GDM1 (cell line): ENCODE measurements around the gene LYST.
"Not testable (repeated sequence)": the region's sequence is repeated elsewhere in the genome, so short reads cannot be mapped to it uniquely, and the experiment has no call there.

ENCODE experiments used
- DNase-seq: peaks from one replicate; lab custom pipeline; 2025; lab: John Stamatoyannopoulos, UW

The LYST gene

DNA sequence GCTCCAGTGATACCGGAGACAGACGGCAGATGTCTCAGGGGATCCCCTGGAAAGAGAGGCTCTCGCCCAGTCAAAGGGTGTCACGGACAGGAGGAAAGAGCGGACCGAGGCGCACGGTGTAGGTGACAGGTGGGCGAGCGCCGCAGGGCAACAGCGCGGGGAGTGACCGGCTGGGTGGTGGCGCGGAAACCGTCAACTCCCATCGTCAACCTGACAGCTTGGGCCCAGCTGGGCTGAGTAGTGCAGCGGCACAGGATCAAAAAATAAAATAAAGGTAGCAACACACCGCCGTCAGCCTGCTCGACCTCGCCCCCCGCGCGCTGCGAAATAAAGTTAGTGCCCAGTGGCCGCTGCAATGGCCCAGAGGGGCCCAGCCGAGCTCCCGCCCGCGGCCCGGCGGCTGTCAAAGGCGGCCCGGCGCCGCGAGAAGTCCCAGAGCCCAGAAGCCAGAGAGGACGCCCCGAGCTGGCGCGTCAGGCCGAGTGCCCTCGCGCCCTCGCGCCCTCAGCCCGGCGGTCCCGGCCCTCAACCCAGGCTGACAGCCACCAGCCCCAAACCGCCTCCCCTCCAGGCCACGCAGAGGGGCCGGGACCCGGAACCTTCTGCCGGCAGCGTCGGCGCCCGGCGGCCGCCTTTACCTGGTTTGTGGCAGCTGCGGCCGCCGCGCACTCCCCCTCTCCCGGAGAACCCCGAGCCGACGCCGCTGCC, at the start of gene LYST:
TSS of gene LYST (minus strand) at position 702 of the 708 bp plus-strand sequence. CDS start 36,489 bp downstream, outside the sequence.
- no peak for DNase-seq

GRCh38 chr1:235915489-235915888, 48.8 kb upstream of the LYST start:
- DNase-seq = not testable (repeated sequence)

DNA sequence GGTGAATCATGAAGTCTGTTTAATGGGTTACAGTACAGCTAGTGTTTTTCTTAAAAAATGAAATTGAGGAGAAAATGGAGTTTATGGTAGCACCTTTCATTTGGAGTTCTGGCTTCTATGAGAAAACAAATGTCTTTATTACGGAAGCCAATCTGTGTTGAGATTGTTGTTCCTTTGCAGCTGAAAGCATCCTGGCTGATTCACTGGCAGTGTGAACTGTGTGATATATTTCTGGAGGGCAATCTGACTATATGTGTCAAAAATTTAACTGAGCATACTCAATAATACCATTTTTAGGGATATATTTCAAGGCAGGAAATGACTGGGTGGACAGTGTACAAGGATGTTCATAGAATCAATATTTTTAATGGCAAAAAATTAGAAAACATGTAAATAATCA, 46.6 kb upstream of the LYST start:
- no peak for DNase-seq

GRCh38 chr1:235911876-235912275, 45.2 kb upstream of the LYST start:
- DNase-seq = no peak

- DNase-seq = no peak
These were observed 44.6 kb upstream of the LYST start for GRCh38 chr1:235911300-235911662.

GRCh38 chr1:235910357-235911299, 43.9 kb upstream of the LYST start:
- no peak for DNase-seq

GRCh38 chr1:235908742-235909520, 42.2 kb upstream of the LYST start:
- no peak for DNase-seq

DNA sequence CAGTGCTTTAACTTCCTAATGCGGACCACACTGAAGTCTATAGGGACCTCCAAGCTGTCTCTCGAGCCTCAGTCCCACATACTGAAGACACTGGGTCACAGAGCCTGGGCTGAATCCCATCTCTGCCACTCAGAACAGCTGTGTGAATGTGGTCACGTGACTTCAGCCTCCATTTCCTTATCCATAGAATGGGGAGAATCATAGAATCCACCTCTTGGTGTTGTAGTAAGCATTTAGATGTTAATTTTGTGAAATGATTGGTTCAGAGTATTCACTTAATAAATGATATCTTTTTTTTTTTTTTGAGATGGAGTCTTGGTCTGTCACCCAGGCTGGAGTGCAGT, 41.2 kb upstream of the LYST start:
- no peak for DNase-seq

GRCh38 chr1:235907187-235907896, 40.6 kb upstream of the LYST start:
- no peak for DNase-seq

DNA sequence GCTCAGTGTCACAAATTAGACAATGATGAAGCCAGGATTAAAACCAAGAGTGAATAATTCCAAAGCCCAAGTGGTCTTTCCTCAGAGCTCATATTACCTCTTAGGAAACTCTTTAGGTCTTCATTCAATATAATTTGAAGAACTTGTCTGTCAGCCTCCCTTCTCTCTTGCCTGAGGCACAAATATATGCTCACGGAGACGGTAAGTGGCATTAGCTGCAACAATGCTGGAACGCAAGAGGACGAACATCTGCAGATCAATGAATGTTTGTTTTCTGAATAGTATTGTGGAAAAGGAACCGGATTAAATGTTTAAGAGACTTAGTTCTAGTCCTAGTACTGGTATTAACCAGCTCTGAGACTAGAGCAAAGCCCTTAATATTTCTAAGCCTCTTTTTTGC, 39.7 kb upstream of the LYST start:
- no peak for DNase-seq

GRCh38 chr1:235903809-235904208, 37.1 kb upstream of the LYST start:
- DNase-seq = not testable (repeated sequence)

GRCh38 chr1:235902677-235903542, 36.2 kb upstream of the LYST start:
- no peak for DNase-seq

DNA sequence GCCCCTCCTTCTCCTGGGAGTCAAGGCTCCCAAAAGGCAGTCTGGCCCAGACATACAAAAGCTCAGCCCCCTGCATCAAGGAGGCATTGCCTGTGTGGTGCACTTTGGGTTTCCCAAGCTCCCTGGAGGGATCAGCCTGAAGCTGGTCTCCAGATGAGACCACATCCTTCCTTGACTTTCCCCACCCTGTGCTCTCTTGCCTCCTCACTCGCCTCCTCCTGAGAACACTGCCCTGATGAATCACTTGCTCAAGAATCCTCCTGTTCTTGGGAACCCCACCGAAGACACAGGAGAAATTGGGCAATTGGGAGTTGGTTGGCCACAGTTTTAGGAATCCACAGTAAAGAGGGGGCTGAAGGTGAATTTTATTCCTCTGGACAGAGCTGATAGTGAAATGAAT, 34.8 kb upstream of the LYST start:
- peak; percentile 81 for DNase-seq

GRCh38 chr1:235898126-235898525, 31.4 kb upstream of the LYST start:
- no peak for DNase-seq

DNA sequence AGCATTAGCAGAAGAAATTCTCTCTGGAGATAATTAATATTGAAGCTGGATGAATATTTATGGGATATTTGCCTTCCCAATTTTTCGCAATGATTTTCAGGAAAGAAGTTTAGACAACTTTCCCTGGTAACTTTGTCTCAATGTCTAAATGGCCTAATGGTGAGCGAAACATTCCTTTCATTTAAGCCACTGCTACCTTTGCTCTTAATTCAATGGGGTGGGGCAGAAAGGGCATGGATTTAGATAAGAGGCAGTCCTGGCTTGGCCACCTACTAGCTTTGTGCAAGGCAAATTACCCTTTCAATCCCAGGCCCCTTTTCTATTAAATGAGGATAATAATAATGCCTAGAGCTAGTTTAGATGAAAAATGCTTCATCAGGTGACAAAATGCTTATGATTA, 27.1 kb upstream of the LYST start:
- no peak for DNase-seq

DNA sequence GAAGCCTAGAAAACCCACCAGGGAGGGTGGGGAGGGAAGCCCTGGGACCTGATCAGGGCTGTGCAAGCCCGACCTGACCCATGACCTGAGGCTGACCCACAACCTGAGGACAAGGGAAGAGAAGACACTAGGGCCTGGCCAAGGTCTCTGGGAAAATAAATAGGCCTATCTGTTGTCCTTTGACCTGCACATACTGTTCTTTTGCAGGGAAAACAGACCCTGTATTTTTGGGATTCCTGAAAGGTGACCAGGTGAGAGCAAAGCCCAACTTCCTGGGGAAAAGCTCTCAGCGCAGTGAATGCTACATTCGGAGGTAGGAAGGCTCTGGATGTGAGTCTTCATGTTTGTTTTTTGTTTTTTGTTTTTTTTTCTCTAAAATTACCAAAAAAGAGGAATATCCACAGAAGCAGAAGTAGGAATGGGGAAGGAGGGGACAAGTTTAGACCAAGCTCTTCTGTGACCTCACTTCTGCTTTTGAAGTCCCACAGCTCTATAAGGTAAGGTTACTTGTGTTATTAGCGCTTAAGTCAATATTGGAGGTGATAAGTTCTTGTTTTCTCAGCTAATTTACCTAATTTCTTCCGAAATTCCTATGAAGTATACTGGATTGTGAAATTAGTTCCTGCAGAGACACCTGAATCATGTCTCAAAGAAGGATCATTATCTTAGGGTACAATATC, 26.2 kb upstream of the LYST start:
- DNase-seq = peak; percentile 71

DNA sequence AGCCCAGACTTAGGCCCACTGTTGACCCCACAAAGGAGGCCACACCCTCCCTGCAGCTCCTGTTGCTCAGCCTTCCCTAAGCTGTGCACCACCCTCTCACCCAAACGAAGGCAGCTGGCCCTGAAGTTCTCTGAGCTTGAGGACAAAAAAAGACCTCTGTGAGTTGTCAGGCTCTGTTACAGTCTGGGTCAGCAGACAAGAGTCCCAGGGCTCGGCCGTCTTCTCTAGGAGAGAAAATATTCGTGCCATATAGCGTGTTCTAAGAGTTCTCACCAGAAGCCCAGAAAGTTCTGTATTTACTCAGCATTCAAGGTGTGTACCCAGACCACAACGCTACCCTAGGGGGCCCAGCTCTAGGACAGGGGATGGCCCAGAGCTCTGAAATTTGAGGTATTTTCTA, 25.5 kb upstream of the LYST start:
- DNase-seq = no peak

DNA sequence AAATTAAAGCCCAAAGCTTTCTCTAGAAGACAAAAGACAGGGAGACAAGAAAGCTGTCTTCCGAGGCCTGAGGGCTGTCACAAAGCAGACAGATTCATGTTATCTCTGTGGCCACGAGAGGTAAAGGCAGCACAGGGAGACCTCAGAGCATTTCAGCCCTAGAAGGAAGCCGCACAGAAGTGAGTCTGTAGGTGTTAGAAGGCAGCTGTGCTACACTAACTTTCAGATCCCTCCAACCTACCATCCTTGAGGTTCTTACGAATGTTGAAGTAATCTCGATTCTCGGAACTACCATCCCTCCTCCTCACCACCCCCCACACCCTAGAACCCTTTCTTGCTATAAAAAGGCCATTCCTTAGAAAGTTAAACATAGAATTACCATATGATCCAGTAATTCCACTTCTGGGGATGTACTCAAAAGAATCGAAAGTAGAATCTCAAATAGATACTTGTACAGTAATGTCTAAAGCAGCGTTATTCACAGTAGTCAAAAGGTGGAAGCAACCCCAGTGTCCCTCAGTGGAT, 21.5 kb upstream of the LYST start:
- no peak for DNase-seq

DNA sequence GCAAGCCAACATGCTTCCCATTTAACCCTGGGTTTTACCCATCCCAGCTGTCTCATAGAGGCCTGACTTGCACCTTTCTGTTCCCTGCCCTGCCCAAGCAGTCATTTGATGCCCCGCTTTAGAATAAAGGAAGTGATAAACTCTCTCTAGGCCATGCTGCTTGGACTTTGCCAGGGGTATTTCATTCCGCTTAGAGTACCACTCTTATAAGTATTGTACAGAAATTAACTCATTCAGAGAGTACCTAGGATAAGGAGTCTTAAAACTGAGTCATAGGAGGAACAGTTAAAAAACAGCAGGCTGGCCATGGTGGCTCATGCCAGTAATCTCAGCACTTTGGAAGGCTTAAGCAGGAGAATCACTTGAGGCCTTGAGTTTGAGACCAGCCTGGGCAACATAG, 21.0 kb upstream of the LYST start:
- DNase-seq = no peak

DNA sequence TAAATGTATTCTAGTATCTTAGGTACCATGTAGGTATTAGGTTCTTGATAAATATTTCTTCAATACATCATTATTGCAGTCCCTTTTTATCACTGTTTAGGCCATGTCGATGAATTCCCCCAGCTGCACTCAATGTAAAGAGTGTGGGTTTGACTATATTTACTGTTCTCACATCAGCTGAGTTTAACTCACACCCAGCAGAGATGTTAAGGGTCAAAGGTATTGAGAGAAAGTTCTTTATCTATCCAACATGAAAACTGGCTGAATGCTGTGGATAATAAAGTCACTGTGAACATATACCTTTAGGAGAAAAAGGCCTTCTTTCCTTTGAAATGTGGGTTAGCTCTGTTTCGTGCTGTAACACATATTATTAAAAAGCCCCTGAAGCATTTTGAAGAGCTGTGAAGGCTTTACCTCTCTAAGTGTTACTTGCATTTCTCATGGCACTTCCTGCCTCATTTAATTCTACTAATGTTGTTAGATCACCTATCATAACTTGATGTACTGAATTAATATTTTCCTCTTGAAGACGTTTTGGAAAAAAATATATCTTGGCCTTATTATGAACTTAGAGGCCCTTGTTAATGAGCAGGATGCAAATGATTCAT, 19.1 kb upstream of the LYST start:
- no peak for DNase-seq
